HG03196 (cell line): ENCODE results near the gene CHD5.
"Not testable (repeated sequence)": the region's sequence is repeated elsewhere in the genome, so short reads cannot be mapped to it uniquely, and the experiment has no call there.

Experiments
- ATAC-seq: cut with Tn5 transposase; IDR thresholded peaks from one replicate; pipeline ENCODE4 v1.9.1; 2021; ENCODE audit not compliant: unreplicated experiment

CHD5 gene

DNA sequence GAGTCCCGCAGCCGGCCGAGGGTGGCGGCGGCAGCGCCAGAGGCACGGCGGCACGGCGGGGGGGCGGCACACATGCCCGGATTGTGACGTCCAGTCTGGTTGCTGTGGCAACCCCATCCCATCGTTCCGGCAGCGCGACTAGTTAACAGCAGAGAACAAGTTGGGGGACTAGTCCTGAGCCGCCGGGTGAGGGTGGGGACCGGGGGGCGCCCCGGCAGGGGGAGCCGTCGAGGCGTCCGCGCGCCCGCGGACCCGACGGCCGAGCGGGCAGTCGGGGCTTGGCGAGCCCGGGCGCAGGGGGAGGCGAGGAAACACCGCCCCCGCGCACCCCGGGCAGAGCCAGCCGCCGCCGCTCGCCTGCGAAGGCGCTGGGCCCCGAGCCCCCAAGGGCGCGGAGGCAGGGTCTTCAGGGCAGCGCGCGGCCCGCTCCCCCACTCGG lies at the start of gene CHD5:
Gene CHD5 (minus strand): TSS at position 54 of the 439 bp plus-strand sequence. CDS start 298 bp downstream, outside the sequence.
- no peak for ATAC-seq

DNA sequence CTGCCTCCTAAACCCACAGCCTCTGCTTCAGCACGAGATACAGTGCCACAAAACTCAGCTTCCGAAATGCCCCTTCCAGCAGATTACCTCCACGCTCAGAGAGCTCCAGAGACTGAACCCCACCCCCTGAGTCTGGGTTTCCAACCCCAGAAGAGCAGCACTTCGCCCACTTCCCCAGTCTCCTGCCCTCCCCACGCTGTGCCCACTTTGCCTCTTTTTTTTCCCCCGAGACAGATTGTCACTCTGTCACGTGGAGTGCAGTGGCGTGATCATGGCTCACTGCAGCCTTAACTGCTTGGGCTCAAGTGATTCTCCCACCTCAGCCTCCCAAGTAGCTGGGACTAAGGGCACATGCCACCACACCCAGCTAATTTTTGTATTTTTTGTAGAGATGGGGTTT lies 45.5 kb upstream of the CHD5 start:
- ATAC-seq = no peak

DNA sequence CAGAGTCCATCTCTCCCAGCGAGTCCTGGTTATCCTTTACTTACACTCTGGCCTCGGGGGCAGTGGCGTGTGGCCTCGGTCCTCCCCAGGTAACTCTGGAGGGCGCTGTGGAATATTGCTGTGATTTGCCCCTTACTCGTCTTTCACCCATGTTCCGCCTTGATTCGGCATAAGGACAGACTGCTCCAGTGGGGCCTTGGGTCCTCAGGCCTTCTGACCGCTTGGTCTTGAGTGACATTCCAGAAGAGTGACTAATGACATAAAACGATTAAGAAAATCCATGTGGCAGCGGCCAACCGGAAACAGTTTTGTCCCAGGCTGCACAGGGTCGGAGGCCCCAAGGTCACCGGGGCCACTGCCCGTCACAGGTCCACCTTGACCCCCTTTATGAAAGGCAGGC lies 44.6 kb upstream of the CHD5 start:
- ATAC-seq = no peak

DNA sequence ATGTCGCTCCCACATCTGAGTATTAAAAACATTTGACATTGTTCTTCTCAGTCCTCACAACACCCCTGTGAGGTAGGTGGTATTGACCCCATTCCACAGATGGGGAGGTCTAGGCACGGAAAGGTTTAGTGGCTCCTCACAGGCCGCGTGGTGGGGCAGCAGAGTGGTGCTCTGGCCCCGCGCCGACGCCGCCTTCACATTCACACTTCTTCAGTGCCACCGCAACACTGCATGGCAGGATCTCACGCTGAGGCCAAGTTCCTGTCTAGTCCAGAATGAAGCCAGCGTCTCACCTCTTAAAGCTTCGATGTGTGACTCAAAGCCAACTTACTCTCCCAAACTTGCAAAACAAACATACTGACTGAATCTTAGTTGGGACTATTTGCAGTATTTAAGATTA lies 43.5 kb upstream of the CHD5 start:
- no peak for ATAC-seq

DNA sequence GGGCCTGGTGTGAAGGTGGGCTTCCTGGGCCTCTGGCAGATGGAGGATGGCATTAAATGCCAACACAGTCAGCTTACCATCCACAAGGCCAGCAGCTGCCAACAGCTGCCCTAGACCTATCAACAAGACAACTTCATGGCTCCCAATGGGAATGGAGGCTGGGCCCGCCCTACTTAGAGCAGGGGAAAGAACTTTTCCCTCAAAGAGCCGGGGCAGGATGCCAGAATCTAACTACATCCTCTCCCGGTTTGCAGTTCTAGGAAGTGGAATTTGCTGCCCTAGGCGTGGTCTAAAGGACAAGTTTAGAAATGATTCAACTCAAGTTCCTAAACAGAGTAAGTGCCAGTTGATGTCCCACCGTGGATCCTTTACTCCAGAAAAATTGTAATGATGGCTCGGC lies 42.5 kb upstream of the CHD5 start:
- no peak for ATAC-seq

GRCh38 chr1:6221210-6221784 lies 41.2 kb upstream of the CHD5 start:
- no peak for ATAC-seq

GRCh38 chr1:6220236-6220635 lies 40.1 kb upstream of the CHD5 start:
- no peak for ATAC-seq

- not testable (repeated sequence) for ATAC-seq
These were observed 39.5 kb upstream of the CHD5 start for GRCh38 chr1:6219641-6220040.

DNA sequence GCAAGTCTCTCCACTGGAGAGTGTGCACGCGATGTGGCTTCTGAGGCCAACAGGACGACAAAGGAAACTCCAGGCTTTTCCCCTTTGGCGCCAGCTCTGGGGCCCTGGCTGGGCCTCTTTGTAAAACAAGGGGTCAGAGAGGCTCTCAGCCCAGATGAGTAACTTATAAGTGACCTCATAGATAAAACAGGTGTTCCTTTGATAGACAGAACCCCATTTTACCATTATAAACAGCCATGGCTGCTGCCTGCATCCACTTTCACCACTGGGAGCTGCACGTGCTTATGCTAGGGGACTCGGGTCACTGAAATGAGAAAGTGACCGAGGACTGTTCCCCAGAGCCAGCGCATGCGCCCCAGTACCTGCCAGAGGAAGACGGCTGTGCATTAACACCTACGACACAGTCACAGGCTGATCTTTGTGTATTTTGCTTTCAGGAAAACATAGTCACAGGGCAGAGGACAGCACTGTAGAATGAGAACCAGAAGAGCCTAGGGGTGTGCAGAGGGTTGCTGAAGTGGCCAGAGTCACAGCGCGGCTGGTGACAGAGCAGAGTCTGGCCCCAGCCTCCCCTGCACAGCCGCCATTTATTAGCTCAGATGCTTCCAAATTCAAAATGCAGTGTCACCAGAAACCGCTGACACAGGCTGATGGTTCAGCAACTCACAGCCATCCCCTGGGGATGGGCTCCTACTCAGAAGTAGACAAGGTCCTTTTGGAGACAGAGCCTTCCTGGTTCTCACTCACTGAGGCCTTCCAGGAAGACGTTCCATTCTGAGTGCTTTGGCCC lies 38.4 kb upstream of the CHD5 start:
- ATAC-seq = no peak

- ATAC-seq = no peak
These were observed 32.3 kb upstream of the CHD5 start for GRCh38 chr1:6212193-6212959.

DNA sequence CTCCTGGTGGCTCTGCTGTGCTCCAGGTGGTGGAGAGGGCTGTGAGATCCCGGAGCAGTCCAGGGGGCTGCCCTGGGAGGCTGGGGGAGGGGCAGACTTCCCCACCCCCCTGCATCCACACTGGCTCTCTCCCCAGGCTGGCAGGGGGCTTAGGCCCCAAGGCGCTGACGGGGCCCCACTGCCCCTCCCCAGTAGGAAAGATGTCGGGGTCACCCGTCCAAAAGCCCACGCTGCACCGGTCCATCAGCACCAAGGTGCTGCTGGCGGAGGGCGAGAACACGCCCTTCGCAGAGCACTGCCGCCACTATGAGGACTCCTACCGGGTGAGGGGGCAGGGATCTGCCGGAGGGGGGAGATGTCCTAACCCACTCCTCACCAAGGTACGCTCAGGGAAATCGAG lies 31.6 kb upstream of the CHD5 start:
- no peak for ATAC-seq

- ATAC-seq = no peak
These were observed 30.7 kb upstream of the CHD5 start for GRCh38 chr1:6210591-6211355.

- no peak for ATAC-seq
These were observed 29.8 kb upstream of the CHD5 start for GRCh38 chr1:6209661-6210580.

DNA sequence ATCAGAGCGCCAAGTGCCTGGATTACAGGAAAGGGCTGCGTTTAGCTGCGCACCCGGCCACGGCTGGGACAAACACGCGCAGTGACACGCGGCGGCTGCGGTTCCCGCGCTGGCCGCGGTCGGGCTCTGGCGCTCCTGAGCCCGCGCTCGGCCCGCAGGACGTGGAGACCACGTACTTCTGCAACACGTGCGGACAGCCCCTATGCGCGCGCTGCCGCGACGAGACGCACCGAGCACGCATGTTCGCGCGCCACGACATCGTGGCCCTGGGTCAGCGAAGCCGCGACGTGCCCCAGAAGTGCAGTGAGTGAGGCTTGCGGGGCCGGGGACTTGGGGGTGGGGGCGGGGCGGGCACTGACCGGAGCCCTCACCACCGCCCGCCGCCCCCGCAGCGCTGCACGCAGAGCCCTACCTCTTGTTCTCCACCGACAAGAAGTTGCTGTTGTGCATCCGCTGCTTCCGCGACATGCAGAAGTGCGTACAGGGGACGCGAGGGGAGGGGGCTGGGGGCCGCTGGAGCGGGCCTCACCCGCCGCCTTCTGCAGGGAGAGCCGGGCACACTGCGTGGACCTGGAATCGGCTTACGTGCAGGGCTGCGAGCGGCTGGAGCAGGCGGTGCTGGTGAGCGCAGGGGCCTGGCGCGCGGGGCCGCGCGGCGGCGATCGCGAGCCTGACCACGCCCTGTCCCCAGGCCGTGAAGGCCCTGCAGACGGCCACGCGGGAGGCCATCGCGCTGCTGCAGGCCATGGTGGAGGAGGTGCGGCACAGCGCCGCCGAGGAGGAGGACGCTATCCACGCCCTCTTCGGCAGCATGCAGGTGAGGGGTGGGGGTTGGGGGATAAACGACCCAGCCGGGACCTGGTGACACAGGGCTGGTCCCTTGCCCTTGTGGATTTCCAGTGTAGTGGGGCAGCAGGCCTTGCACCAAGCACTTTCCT lies 28.9 kb upstream of the CHD5 start:
- no peak for ATAC-seq

- ATAC-seq = no peak
These were observed 27.8 kb upstream of the CHD5 start for GRCh38 chr1:6207921-6208320.

DNA sequence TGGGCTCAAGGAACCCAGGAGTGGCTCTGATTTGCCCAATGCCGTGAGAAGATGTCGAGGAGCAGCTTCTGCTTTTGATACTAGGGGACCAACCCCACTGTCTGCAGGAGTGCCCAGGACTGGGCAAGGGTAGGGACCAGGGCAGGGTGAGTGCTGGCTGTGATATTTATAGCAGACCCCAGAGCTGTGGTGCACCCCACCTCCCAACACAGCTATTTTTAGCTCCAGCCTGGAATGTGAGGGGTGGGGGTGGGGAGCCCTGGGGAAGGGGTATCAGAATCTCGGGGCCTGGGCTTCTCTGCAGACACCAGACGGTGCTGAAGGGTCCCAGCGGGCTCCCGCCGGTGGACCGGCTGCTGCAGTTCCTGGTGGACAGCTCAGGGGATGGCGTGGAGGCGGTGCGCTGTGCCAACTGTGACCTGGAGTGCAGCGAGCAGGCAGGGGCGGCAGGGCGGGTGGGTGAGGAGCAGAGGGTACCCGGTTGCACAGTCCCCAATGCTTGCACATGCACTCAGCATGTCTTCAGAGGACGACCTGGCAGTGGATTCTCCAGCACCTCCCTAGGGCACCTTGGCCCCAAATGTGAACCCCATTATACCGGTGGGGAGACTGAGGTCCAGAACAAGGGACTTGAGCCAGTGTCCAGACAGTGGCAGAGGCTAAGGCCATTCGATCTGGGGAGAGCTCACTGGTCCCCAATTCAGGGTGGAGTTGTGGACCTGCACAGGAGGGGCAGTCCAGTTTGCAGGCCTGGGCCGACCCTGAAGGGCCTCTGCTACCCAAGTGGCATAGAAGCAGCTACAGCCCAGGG lies 27.2 kb upstream of the CHD5 start:
- ATAC-seq = no peak

- ATAC-seq = no peak
These were observed 26.4 kb upstream of the CHD5 start for GRCh38 chr1:6206520-6206855.

DNA sequence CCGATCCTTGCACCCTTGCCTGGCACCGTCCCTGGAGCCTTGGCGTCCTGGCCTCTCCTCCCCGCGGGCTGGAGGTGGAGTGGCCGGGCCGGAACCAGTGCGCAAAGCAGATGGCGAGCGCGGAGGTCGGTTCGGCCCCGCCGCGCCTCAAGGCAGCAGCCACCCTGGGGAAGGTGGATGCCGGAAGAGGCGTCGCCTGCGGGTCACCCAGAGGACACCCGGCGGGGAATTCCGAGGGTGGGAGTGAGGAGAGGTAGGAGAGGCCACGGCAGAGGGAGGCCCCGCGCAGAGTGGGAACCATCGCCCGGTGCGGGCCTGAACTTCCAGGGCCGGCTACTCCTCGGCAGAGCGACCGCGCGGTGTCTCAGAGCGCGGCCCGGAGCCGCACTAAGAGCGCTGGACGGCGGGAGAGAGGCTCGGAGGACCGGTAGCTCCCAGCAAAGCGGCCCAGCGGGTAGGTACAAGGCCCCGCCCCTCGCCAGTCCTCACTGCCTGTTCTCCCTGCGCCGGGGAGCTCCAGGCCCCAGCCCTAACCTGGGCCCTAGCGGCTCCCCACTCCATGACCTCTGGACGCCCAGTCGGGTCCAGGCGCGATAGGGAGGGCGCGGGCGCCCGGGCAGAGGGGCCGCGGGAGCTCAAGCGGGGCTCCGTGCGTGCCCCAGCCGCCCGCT lies 25.9 kb upstream of the CHD5 start, which contains the start of gene RNF207:
Gene RNF207 (plus strand): TSS at position 271 of the 671 bp plus-strand sequence. CDS start 417 bp downstream, outside the sequence.
- ATAC-seq = peak; percentile 58
